Liver (tissue), 9 donors: ENCODE data around the gene PGK2. TPM values are rescaled to one million over a fixed set of nuclear protein-coding genes. Genes with fewer than 3 reads are reported as not detected.
"Not testable (repeated sequence)": the region's sequence is repeated elsewhere in the genome, so short reads cannot be mapped to it uniquely, and the experiment has no call there.

Experiments used
- DNase-seq: peaks from one replicate; pipeline ENCODE4 v3.0.0-alpha.2; 2017; ENCODE audit warnings: low spot score
- H3K27ac ChIP-seq, 2 donors: one replicate each; pipeline ENCODE4 v1.7.0; 2013; ENCODE audit warnings: inconsistent platforms in 2 of 2, low read length in 2 of 2, control low read depth in 1 of 2, low read depth in 1 of 2, mild to moderate bottlenecking in 1 of 2
- H3K27me3 ChIP-seq, 4 donors: one replicate each; pipeline versions ENCODE4 v1.6.1 to v1.7.0; 2013; ENCODE audit warnings: low read length in 3 of 4, inconsistent platforms in 1 of 4, mild to moderate bottlenecking in 1 of 4, moderate library complexity in 1 of 4; ENCODE audit not compliant: control insufficient read depth in 4 of 4, insufficient read depth in 4 of 4
- H3K36me3 ChIP-seq, 4 donors: one replicate each; pipeline versions ENCODE4 v1.6.1 to v1.7.0; 2013; ENCODE audit warnings: low read length in 3 of 4, mild to moderate bottlenecking in 3 of 4, low read depth in 1 of 4, moderate library complexity in 1 of 4; ENCODE audit not compliant: control insufficient read depth in 4 of 4, insufficient read depth in 3 of 4
- H3K4me1 ChIP-seq, 4 donors: one replicate each; pipeline versions ENCODE4 v1.6.1 to v1.7.0; 2013; ENCODE audit warnings: low read length in 3 of 4, mild to moderate bottlenecking in 3 of 4, moderate library complexity in 1 of 4; ENCODE audit not compliant: control insufficient read depth in 4 of 4, insufficient read depth in 4 of 4
- H3K4me3 ChIP-seq, 3 donors: one replicate each; pipeline versions ENCODE4 v1.6.1 to v1.7.0; 2013; ENCODE audit warnings: low read length in 3 of 3, control low read depth in 1 of 3, low read depth in 1 of 3, mild to moderate bottlenecking in 1 of 3
- H3K9ac ChIP-seq, 2 donors: one replicate each; pipeline ENCODE4 v1.7.0; 2013; ENCODE audit warnings: low read length in 2 of 2, mild to moderate bottlenecking in 2 of 2, moderate library complexity in 2 of 2, control low read depth in 1 of 2, low read depth in 1 of 2
- H3K9me3 ChIP-seq, 4 donors: one replicate each; pipeline versions ENCODE4 v1.6.1 to v1.7.0; 2013; ENCODE audit warnings: low read length in 3 of 4; ENCODE audit not compliant: control insufficient read depth in 4 of 4
- ATF3 ChIP-seq: IDR thresholded peaks from 2 replicates; pipeline ENCODE4 v1.6.1; 2016; ENCODE audit warnings: antibody characterized with exemption
- EGR1 ChIP-seq, 2 donors: IDR thresholded peaks; 2 replicates each; pipeline ENCODE4 v1.6.1; 2016 to 2018; ENCODE audit warnings: antibody characterized with exemption in 2 of 2, low read depth in 2 of 2
- FOXA1 ChIP-seq: IDR thresholded peaks from 2 replicates; pipeline ENCODE4 v1.6.1; 2016; ENCODE audit warnings: antibody characterized with exemption
- FOXA2 ChIP-seq: IDR thresholded peaks from 2 replicates; pipeline ENCODE4 v1.6.1; 2016; ENCODE audit warnings: antibody characterized with exemption
- GABPA ChIP-seq, 2 donors: IDR thresholded peaks in 1 of 2; conservative IDR thresholded peaks in 1 of 2; 2 replicates each; pipeline ENCODE4 v1.6.1; 2016; ENCODE audit warnings: antibody characterized with exemption in 2 of 2, mild to moderate bottlenecking in 1 of 2, moderate library complexity in 1 of 2
- HNF4G ChIP-seq: IDR thresholded peaks from 2 replicates; pipeline ENCODE4 v1.6.1; 2016; ENCODE audit warnings: antibody characterized with exemption
- JUND ChIP-seq, 2 donors: IDR thresholded peaks; 2 replicates each; pipeline ENCODE4 v1.6.1; 2016; ENCODE audit warnings: antibody characterized with exemption in 2 of 2
- MAX ChIP-seq: IDR thresholded peaks from 2 replicates; pipeline ENCODE4 v1.6.1; 2016; ENCODE audit warnings: antibody characterized with exemption
- NR2F2 ChIP-seq: IDR thresholded peaks from 2 replicates; pipeline ENCODE4 v1.6.1; 2016; ENCODE audit warnings: antibody characterized with exemption
- RAD21 ChIP-seq, 2 donors: IDR thresholded peaks; 2 replicates each; pipeline ENCODE4 v1.6.1; 2016; ENCODE audit warnings: antibody characterized with exemption in 2 of 2, mild to moderate bottlenecking in 2 of 2
- REST ChIP-seq: IDR thresholded peaks from 2 replicates; pipeline ENCODE4 v1.6.1; 2016; ENCODE audit warnings: antibody characterized with exemption, mild to moderate bottlenecking
- RXRA ChIP-seq, 2 donors: IDR thresholded peaks; 2 replicates each; pipeline ENCODE4 v1.6.1; 2017 to 2018; ENCODE audit warnings: antibody characterized with exemption in 2 of 2, mild to moderate bottlenecking in 1 of 2
- SP1 ChIP-seq: IDR thresholded peaks from 2 replicates; pipeline ENCODE4 v1.6.1; 2018; ENCODE audit warnings: antibody characterized with exemption, mild to moderate bottlenecking
- TAF1 ChIP-seq: conservative IDR thresholded peaks from 2 replicates; pipeline ENCODE4 v1.6.1; 2016; ENCODE audit warnings: antibody characterized with exemption, mild to moderate bottlenecking
- YY1 ChIP-seq: IDR thresholded peaks from 2 replicates; pipeline ENCODE4 v1.6.1; 2016; ENCODE audit warnings: antibody characterized with exemption, mild to moderate bottlenecking
- WGBS: extraction: QIAGEN DNeasy Blood & Tissue Kit; methylation state at CpG from one replicate; pipeline ENCODE4 v1.1.7; 2013; 5-methylcytosine and 5-hydroxymethylcytosine counted together
- polyA plus RNA-seq, 2 donors: library from polyadenylated mRNA; stranded (reverse) in 1 of 2; unstranded in 1 of 2; fragments of 200-250 nt in 1 of 2; fragments of >200 nt in 1 of 2; fragmentation: Nextera tagmentation in 1 of 2; extraction: Ambion mirVana in 1 of 2; gene quantifications; one replicate each; pipeline versions ENCODE4 v1.2.1 to v1.2.3, GENCODE V29; 2013 to 2015
- total RNA-seq, 2 donors: library from RNA; depleted of rRNA; stranded (reverse); fragments of >200 nt; gene quantifications; one replicate each; pipeline ENCODE4 v1.2.3, GENCODE V29; 2014
- donor health status: healthy.
- donor health status: healthy.
- donor health status: healthy.
- donor health status: healthy.
- donor health status: healthy.

PGK2 gene
- total and polyA plus RNA-seq, 4 donors = not detected

- TF ChIP-seq GABPA (IDR thresholded peaks at IDR 0.05 in 1 of 2, conservative IDR thresholded peaks at IDR 0.05 in 1 of 2) (no peak), FOXA1 (no peak), YY1 (no peak), ATF3 (no peak), EGR1 (IDR thresholded peaks at IDR 0.05; ENCODE audit: low read depth in 2 of 2) (no peak)
Measured at GRCh38 chr6:49805246-49805645, 18.2 kb upstream of the PGK2 start (continued).

- DNase-seq = no peak
Measured at GRCh38 chr6:49801525-49801924, 14.4 kb upstream of the PGK2 start.

GRCh38 chr6:49799090-49799489, 12.0 kb upstream of the PGK2 start:
- no peak overlapping the region for H3K4me3 ChIP-seq
- H3K27me3 ChIP-seq = no peaks in the 10 kb centered on the region
- H3K27ac ChIP-seq = no peak overlapping the region
- no peak for DNase-seq
- TF ChIP-seq MAX (no peak), TAF1 (no peak), NR2F2 (no peak), ATF3 (no peak), HNF4G (no peak), FOXA1 (no peak), JUND (IDR thresholded peaks at IDR 0.05) (no peak), SP1 (no peak), REST (no peak), RXRA (IDR thresholded peaks at IDR 0.05) (no peak), GABPA (IDR thresholded peaks at IDR 0.05 in 1 of 2, conservative IDR thresholded peaks at IDR 0.05 in 1 of 2) (no peak)
- H3K4me1 ChIP-seq = no peaks in the 10 kb centered on the region
- H3K9me3 ChIP-seq = no peaks in the 10 kb centered on the region
- no peak overlapping the region for H3K9ac ChIP-seq
- 93% methylated on average over 1 of the region's 1 CpG for WGBS
- no peaks in the 10 kb centered on the region for H3K36me3 ChIP-seq

More at GRCh38 chr6:49801525-49801924, 14.4 kb upstream of the PGK2 start:
- Histone ChIP-seq H3K9ac (no peak overlapping the region), H3K36me3 (no peaks in the 10 kb centered on the region), H3K4me3 (no peak overlapping the region), H3K9me3 (no peaks in the 10 kb centered on the region), H3K4me1 (no peaks in the 10 kb centered on the region), H3K27ac (no peak overlapping the region), H3K27me3 (no peaks in the 10 kb centered on the region)
- WGBS = 94% methylated on average over 8 of the region's 8 CpGs
- TF ChIP-seq RAD21 (IDR thresholded peaks at IDR 0.05) (no peak), FOXA1 (no peak), YY1 (no peak), EGR1 (IDR thresholded peaks at IDR 0.05; ENCODE audit: low read depth in 2 of 2) (no peak), FOXA2 (no peak), RXRA (IDR thresholded peaks at IDR 0.05) (no peak), JUND (IDR thresholded peaks at IDR 0.05) (no peak)

GRCh38 chr6:49796842-49797455, 9.9 kb upstream of the PGK2 start:
- H3K27ac ChIP-seq, H3K36me3 ChIP-seq, H3K27me3 ChIP-seq, DNase-seq, H3K4me1 ChIP-seq, H3K9me3 ChIP-seq, H3K4me3 ChIP-seq, H3K9ac ChIP-seq: not testable (repeated sequence)
- WGBS = 87% methylated on average over 21 of the region's 21 CpGs
